Neural progenitor cell (in vitro differentiated cells): Measurements from ENCODE around the gene C8G. TPM values are rescaled to one million over a fixed set of nuclear protein-coding genes. Genes with fewer than 3 reads are reported as not detected.

Experiments
- DNase-seq: peaks from one replicate; pipeline ENCODE4 v3.0.0-alpha.2; 2016; ENCODE audit warnings: low spot score
- H2AFZ ChIP-seq: fragments of 200-600 bp; sonication (generic); replicated peaks from 2 replicates; pipeline ENCODE4 v1.6.1; 2016; ENCODE audit warnings: antibody characterized with exemption
- H3F3A ChIP-seq: fragments of 200-600 bp; sonication (generic); 2 replicates; pipeline ENCODE4 v1.6.1; 2016; ENCODE audit warnings: antibody characterized with exemption, low read depth
- H3K27ac ChIP-seq: fragments of 200-600 bp; sonication (generic); 2 replicates; pipeline ENCODE4 v1.5.1; 2016; ENCODE audit warnings: mild to moderate bottlenecking
- H3K27me3 ChIP-seq: fragments of 200-600 bp; sonication (generic); 2 replicates; pipeline ENCODE4 v1.6.1; 2016; ENCODE audit warnings: mild to moderate bottlenecking, moderate library complexity
- H3K36me3 ChIP-seq: fragments of 200-600 bp; sonication (generic); 2 replicates; pipeline ENCODE4 v1.5.1; 2016
- H3K4me1 ChIP-seq: fragments of 200-600 bp; sonication (generic); 2 replicates; pipeline ENCODE4 v1.6.1; 2016; ENCODE audit warnings: mixed run types
- H3K4me2 ChIP-seq: fragments of 200-600 bp; sonication (generic); 2 replicates; pipeline ENCODE4 v1.6.1; 2016
- H3K4me3 ChIP-seq: fragments of 200-600 bp; sonication (generic); 2 replicates; pipeline ENCODE4 v1.5.1; 2016
- H3K79me2 ChIP-seq: fragments of 200-600 bp; sonication (generic); 2 replicates; pipeline ENCODE4 v1.6.1; 2016; ENCODE audit warnings: low read depth
- H3K9ac ChIP-seq: fragments of 200-600 bp; sonication (generic); 2 replicates; pipeline ENCODE4 v1.6.1; 2016
- H3K9me3 ChIP-seq: fragments of 200-600 bp; sonication (generic); 2 replicates; pipeline ENCODE4 v1.5.1; 2016; ENCODE audit warnings: low read depth
- H4K20me1 ChIP-seq: fragments of 200-600 bp; sonication (generic); 2 replicates; pipeline ENCODE4 v1.6.1; 2016; ENCODE audit warnings: low read depth
- H3K27ac Mint-ChIP-seq: 3 replicates; pipeline ENCODE4 v1.8.0; 2021; ENCODE audit warnings: mixed read lengths
- H3K27me3 Mint-ChIP-seq: 2 replicates; pipeline ENCODE4 v1.8.0; 2022; ENCODE audit warnings: low read depth, mild to moderate bottlenecking, inconsistent platforms, moderate library complexity, mixed read lengths; ENCODE audit not compliant: insufficient read depth
- H3K36me3 Mint-ChIP-seq: 3 replicates; pipeline ENCODE4 v1.8.0; 2021; ENCODE audit warnings: mixed read lengths
- H3K4me1 Mint-ChIP-seq: 3 replicates; pipeline ENCODE4 v1.8.0; 2021; ENCODE audit warnings: mixed read lengths
- H3K4me3 Mint-ChIP-seq: 3 replicates; pipeline ENCODE4 v1.8.0; 2021; ENCODE audit warnings: mild to moderate bottlenecking, moderate library complexity, mixed read lengths
- H3K9me3 Mint-ChIP-seq: 3 replicates; pipeline ENCODE4 v1.8.0; 2020; ENCODE audit warnings: mixed read lengths
- EZH2 ChIP-seq: fragments of 200-600 bp; sonication (generic); IDR thresholded peaks from 2 replicates; pipeline ENCODE4 v1.6.1; 2017; ENCODE audit warnings: antibody characterized with exemption, mild to moderate bottlenecking, moderate library complexity
- EZH2phosphoT487 ChIP-seq: fragments of 200-600 bp; sonication (generic); IDR thresholded peaks from 2 replicates; pipeline ENCODE4 v1.6.1; 2017; ENCODE audit warnings: antibody characterized with exemption
- total RNA-seq: library from RNA; depleted of rRNA; stranded (reverse); fragments of >200 nt; gene quantifications from 2 replicates; pipeline ENCODE4 v1.2.3, GENCODE V29; 2015; ENCODE audit warnings: low replicate concordance
- TF ChIP-seq, protein P1 (sequence below): fragments of 200-600 bp; sonication (generic); IDR thresholded peaks from 2 replicates; pipeline ENCODE4 v1.5.1; 2017; ENCODE audit warnings: antibody characterized with exemption, mild to moderate bottlenecking

Gene C8G
- total RNA-seq, 1 donor from 2014 or later: not detected

DNA sequence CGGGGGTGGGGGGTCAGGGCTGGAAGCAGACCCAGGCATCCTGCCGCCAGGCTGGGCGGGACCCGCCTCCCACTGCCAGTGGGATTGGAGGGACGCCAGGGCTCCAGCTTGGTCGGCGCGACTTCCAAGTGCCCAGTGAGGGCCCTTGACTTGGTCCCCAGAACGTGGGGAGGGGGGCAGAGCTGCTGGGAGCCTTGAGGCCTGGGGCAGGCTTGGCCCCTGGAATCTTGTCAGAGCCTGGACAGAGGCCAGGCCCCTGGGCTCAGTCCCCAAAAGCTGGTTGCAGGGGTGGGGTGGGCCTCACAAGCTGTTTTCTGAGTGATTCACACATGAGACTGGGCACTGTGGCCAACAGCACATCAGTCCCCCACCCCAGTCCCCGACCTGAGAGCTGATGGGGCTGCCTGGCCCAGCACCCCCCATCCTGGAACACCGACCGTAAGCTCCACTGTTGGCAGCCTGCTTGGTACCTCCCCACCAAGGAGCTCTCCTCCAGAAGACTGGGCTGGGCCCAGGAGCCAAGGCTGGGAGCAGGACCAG, 50.8 kb downstream of the C8G start:
- Histone ChIP-seq H3K27ac (no peak overlapping the region), H3K9ac (no peak overlapping the region), H3K4me1 (peaks cover 11% of the 10 kb centered on the region), H3F3A (peaks cover 10% of the 10 kb centered on the region), H2AFZ (no peak overlapping the region), H3K36me3 (no peaks in the 10 kb centered on the region), H3K9me3 (no peaks in the 10 kb centered on the region), H4K20me1 (peaks cover 8% of the 10 kb centered on the region), H3K27me3 (peaks cover 21% of the 10 kb centered on the region), H3K4me3 (no peak overlapping the region), H3K4me2 (no peak overlapping the region), H3K79me2 (peaks cover 10% of the 10 kb centered on the region)
- no peak for DNase-seq
- H3K9me3 Mint-ChIP-seq: no peaks in the 10 kb centered on the region
- peaks cover 19% of the 10 kb centered on the region for H3K27me3 Mint-ChIP-seq
- TF ChIP-seq, protein P1, sequence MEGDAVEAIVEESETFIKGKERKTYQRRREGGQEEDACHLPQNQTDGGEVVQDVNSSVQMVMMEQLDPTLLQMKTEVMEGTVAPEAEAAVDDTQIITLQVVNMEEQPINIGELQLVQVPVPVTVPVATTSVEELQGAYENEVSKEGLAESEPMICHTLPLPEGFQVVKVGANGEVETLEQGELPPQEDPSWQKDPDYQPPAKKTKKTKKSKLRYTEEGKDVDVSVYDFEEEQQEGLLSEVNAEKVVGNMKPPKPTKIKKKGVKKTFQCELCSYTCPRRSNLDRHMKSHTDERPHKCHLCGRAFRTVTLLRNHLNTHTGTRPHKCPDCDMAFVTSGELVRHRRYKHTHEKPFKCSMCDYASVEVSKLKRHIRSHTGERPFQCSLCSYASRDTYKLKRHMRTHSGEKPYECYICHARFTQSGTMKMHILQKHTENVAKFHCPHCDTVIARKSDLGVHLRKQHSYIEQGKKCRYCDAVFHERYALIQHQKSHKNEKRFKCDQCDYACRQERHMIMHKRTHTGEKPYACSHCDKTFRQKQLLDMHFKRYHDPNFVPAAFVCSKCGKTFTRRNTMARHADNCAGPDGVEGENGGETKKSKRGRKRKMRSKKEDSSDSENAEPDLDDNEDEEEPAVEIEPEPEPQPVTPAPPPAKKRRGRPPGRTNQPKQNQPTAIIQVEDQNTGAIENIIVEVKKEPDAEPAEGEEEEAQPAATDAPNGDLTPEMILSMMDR: no peak
- TF ChIP-seq EZH2: no peak
- no peak for TF ChIP-seq EZH2phosphoT487
- peaks cover 10% of the 10 kb centered on the region for H3K4me1 Mint-ChIP-seq
- no peaks in the 10 kb centered on the region for H3K36me3 Mint-ChIP-seq
- H3K4me3 Mint-ChIP-seq: no peak overlapping the region
- no peak overlapping the region for H3K27ac Mint-ChIP-seq

Other genes starting within 250 kb of the C8G start
- 11.8 and 52.8 TPM in 2 replicates for gene DIPK1B, start 232.7 kb upstream of the C8G start, total RNA-seq
- not detected in 2 replicates for gene LCN10, start 202.3 kb upstream of the C8G start, total RNA-seq
- gene LCN6, start 196.7 kb upstream of the C8G start, total RNA-seq: not detected in 2 replicates
- gene LCN8, start 187.0 kb upstream of the C8G start, total RNA-seq: not detected in 2 replicates
- gene LCN15, start 180.7 kb upstream of the C8G start, total RNA-seq: not detected in 2 replicates
- 19.9 and 46.8 TPM in 2 replicates for gene TMEM141, start 153.9 kb upstream of the C8G start, total RNA-seq
- gene CCDC183, start 148.9 kb upstream of the C8G start, total RNA-seq: 0.84 and 2.1 TPM in 2 replicates
- gene RABL6, start 137.3 kb upstream of the C8G start, total RNA-seq: 71.2 and 148 TPM in 2 replicates
- 0.77 TPM in 1 of 2 replicates, not detected in the other for gene AJM1, start 102.8 kb upstream of the C8G start, total RNA-seq
- gene PHPT1, start 95.8 kb upstream of the C8G start, total RNA-seq: 58.8 and 110 TPM in 2 replicates
- gene MAMDC4, start 92.9 kb upstream of the C8G start, total RNA-seq: 2.6 and 8.3 TPM in 2 replicates
- 269 and 293 TPM in 2 replicates for gene EDF1, start 78.9 kb upstream of the C8G start, total RNA-seq
- 16.1 and 33.9 TPM in 2 replicates for gene TRAF2, start 58.7 kb upstream of the C8G start, total RNA-seq
- gene FBXW5, start 505 bp upstream of the C8G start, total RNA-seq: 21.5 and 85.1 TPM in 2 replicates
- gene LCN12, start 7.0 kb downstream of the C8G start, total RNA-seq: 0.19 TPM in 1 of 2 replicates, not detected in the other
- not detected in 2 replicates for gene PTGDS, start 32.3 kb downstream of the C8G start, total RNA-seq
- gene LCNL1, start 37.8 kb downstream of the C8G start, total RNA-seq: 0.09 TPM in 1 of 2 replicates, not detected in the other
- 31.5 and 79.6 TPM in 2 replicates for gene PAXX, start 47.2 kb downstream of the C8G start, total RNA-seq
- not detected in 2 replicates for gene CLIC3, start 51.3 kb downstream of the C8G start, total RNA-seq
- gene ABCA2, start 83.0 kb downstream of the C8G start, total RNA-seq: 2.7 and 19.7 TPM in 2 replicates
- gene FUT7, start 86.8 kb downstream of the C8G start, total RNA-seq: not detected in 2 replicates
- gene NPDC1, start 100.9 kb downstream of the C8G start, total RNA-seq: 3.8 and 31.3 TPM in 2 replicates
- gene ENTPD2, start 108.8 kb downstream of the C8G start, total RNA-seq: not detected in 2 replicates
- 5.7 and 27.7 TPM in 2 replicates for gene SAPCD2, start 125.3 kb downstream of the C8G start, total RNA-seq
- gene UAP1L1, start 132.3 kb downstream of the C8G start, total RNA-seq: 0.12 and 0.51 TPM in 2 replicates
- gene MAN1B1, start 141.7 kb downstream of the C8G start, total RNA-seq: 24.6 and 43.5 TPM in 2 replicates
- gene DPP7, start 169.5 kb downstream of the C8G start, total RNA-seq: 2.6 and 24.3 TPM in 2 replicates
- 0.03 TPM in 1 of 2 replicates, not detected in the other for gene GRIN1, start 193.9 kb downstream of the C8G start, total RNA-seq
- gene LRRC26, start 224.8 kb downstream of the C8G start, total RNA-seq: 0.59 TPM in 1 of 2 replicates, not detected in the other
- not detected in 2 replicates for gene TMEM210, start 226.8 kb downstream of the C8G start, total RNA-seq
- 18.9 and 30.9 TPM in 2 replicates for gene ANAPC2, start 243.3 kb downstream of the C8G start, total RNA-seq
- gene SSNA1, start 243.4 kb downstream of the C8G start, total RNA-seq: 27.9 and 69.8 TPM in 2 replicates